Activated CD4-positive, alpha-beta T cell treated with anti-CD3 and anti-CD28 coated beads for 4 hours (primary cell): ENCODE measurements around the gene VDR.
"Not testable (repeated sequence)": the region's sequence is repeated elsewhere in the genome, so short reads cannot be mapped to it uniquely, and the experiment has no call there.

Experiments
- DNase-seq, 2 donors: peaks; one replicate each; pipeline ENCODE4 v3.0.0-alpha.2; 2020

The VDR gene

DNA sequence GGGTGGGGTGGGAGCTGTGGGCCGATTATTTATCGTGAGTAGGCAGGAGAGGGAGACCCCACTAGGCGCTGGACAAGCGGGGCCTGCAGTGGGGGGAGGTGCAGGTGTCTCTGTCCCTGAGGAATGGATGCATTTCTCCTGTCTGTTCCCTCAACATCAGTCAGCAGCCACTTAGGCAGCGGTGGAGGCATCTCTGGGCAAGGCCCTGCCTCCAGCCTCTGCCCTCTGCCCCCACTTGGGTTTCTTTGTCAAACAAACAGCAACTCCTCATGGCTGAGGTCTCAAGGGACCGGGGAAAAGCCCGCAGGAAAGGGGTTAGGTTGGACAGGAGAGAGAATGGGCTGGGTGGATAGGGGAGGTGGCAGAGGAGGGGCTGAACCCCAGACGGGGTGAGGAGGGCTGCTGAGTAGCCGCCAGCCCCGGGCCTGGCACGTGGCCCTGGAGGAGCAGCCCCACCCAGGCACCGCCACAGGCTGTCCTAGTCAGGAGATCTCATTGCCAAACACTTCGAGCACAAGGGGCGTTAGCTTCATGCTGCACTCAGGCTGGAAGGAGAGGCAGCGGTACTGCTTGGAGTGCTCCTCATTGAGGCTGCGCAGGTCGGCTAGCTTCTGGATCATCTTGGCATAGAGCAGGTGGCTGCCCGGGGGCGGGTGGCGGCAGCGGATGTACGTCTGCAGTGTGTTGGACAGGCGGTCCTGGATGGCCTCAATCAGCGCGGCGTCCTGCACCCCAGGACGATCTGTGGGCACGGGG is 60.4 kb downstream of the VDR start:
- DNase-seq: no peak

DNA sequence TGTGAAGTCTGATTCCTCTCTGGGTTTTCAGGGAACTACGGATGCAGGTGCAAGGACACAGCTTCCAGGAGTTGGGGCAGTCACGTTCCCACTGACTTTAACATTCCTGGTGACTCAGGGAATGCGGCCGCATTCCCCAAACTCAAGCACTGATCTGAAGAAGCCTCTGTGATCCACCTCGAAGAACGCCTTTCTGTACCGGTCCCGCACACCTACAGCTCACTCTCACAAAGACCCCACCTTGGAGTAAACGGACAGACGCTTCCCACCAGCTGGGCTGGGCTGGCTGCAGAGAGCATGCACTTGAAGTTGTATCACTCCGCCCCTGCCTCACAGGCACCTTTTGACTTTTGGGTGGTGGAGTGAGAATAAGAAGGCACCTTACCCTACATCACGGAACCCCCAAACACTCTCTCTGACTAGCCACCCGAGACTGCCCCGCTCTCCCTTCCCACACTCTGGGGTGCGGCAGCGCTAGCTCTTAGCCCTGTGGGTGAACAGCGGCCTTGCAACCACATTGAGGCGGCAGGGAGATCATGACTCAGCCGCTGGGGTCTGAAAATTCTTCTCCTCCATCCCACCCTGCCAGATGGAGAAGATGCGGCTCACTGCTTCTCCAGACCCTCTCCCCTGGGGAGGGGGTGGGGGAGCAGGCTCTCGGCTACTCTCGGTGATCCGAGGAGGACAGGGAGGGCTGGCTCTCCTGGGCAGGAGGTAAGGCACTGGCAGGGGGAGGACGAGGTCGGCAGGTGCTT is 61.4 kb downstream of the VDR start:
- no peak for DNase-seq

DNA sequence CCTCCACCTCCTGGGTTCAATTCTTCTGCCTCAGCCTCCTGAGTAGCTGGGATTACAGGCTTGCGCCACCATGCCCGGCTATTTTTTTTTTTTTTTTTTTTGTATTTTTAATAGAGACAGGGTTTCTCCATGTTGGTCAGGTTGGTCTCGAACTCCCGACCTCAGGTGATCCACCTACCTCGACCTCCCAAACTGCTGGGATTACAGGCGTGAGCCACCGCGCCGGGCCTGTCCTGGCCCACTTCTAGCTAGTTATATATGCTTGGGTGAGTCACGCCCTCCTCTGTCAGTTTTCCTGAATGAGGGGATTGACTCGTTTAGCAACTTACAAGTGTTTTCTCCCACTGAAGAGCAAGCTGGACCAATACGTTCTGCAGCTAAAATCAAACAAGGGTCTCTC is 62.3 kb downstream of the VDR start:
- DNase-seq: not testable (repeated sequence)

DNA sequence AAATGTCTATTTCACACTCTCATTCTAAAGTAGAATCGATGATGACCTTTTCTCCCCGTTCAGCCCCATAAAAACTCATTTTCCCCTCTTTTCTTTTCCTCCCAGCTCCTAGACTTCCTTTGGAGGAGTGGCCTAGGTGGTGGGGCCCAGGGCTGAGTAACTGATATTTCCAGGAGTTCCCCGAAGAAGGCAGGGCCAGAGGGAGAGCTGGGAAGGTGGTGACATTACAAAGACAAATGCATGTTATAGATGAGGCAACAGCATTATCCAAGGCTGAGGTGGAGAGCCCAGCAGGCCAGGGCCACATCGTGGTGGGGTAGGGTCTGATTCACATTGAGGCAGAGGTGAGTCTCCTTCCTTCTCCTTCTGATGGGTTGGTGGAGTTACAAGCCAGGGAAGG is 62.9 kb downstream of the VDR start:
- no peak for DNase-seq

DNA sequence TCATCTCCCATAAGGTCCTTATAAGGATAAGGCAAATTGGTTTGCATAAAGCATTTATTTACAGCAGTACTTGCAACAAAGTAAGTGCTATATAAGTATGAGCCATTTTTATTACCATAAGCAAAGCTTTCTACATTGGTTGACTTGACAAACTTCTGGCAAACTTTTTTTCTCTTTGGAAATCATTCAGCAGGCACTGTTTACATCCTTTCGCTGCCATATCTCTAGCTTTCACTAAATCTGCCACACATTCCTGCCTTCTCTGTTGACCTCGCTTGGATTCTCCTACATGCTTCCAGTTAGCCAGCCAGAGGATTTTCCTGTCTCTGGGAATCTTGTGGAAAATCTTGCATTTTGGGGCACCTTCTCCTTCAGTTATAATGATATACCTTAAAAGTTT is 63.3 kb downstream of the VDR start:
- no peak for DNase-seq

DNA sequence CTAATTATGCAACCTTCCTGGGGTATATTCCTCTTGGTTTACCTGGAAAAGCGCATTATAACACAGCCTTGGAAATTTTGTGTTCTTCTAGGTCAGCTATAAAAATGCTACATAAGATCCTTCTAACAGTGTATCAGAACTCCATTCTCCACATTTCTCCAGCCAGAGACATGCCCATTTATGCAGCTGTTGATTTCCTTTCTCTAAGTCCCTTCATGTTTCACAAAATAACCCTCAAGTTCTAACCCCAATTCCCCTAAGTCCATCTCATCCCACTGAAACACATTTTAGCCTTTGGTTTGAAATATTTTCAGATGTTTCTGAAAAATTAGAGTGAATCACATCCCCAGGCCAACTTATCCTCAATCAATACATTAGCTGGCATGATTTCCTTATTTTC is 64.2 kb downstream of the VDR start:
- DNase-seq: no peak

DNA sequence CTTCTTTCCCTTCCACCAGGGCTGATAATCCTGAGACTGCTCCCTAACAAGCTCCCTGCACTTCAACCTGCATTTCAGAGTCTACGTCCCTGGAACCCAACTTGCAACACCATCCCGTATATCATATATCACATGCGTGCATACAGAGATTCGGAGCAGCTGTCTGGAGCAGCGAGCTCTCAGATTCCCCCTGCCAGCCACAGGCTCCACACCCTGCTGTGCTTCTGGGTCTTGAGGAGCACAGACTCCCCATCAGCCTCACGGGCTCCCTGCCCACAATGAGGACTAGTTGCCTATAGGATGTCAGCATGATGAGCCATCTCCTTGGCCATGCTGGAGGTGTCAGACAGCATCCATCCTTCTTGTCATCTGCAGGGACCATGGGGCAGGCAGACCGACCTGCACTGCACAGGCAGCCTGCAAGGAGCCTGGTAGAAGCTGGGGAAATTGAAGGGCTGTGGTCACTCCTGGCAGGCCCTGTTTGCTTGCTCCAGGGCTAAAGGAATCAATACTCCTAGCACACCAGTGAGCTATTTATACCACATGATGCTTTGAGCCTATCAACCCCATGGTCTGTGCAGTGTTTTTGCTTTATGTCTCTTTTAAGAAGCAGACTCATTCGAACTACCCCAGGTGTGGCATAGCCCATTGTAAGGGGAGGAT is 65.4 kb downstream of the VDR start:
- DNase-seq: no peak

DNA sequence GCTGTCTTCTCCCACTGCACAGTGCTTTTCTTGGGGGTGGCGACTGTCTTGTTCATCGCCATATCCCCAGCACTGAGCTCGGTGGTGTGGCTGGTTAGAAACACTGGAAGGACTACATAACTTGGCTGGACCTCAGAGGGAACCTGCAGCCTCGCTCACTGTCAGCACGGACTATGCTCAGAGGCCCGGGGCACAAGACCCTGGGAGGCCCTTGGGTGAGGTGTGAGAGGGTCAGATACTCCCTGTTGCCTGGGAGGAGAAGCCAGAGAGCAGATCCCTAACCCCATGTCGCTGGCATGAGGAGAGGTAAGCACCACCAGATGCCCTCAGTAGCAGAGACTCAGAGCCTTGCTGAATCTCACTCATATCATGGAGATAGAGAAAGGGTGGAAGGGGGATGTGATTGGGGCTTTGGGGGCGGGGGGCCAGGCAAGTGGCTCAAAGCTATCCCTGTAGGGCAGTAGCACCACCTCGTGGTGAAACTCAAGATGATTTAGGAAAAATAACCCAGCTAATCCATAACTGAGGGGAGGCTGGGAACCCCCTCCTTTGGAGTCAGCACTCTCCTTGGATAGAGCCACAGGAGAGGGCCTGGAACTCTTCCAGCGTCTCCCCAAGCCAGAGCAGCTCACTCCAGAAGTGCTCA is 66.4 kb downstream of the VDR start:
- DNase-seq: peak; percentile 41 to 51

DNA sequence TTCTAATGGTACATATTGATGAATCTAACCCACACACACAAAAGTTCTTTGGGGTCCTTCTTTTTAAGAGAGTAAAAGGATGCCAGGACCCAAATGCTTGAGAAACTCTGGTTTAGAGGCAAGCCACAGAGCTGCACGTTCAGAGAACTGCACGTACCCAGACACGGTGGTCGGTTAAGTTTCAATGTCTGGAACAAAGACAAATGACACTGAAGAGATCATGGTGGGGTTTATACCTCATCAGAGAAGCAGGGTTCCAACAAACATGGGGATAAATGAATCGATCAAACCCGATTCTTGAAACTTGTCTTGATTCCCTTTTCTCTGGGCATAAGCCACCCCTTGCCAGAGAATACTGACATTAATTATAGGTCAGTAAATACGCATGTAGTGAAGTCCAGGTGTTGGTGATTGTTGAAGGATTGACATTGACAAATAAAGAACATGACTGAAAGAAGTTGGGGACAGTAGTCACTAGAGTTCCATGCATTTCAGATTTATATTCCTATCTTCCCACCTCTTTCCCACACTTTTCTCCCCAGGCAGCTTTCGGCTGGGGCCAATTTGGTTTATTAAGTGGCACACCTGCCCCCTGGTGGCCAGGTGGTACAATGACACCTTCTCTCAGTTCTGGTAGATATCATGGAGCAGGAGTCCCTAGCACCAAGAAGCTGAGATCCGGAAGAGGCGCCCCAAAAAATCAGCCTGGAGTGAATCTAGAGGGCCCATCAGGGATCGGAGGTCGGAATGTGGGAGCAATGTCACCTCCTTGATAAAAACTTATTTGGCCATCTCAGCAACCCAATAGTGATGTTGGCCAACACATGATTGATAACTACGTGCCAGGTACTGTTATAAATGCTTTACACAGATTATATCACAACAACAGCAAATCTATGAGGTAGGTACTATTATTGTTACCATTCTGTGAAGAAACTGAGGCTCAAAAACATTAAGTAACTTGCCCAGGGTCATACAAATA is 67.3 kb downstream of the VDR start:
- peak; percentile 61 to 65 for DNase-seq

DNA sequence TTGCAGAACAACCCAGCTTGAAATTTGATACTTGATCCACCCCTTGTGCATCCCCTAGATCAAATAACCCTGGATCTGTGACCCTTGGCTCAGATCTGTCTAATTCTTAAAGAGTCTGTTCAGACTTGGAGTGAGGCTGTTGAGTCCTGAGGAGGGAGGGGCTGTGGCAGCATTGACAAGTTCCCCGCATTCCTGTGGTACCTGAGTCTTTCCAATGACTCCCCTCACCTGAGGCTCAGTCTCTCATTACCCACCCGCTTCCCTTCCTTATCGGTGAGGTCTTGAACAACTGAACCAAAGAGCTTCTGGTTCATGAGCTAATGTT is 69.0 kb downstream of the VDR start:
- DNase-seq: no peak

DNA sequence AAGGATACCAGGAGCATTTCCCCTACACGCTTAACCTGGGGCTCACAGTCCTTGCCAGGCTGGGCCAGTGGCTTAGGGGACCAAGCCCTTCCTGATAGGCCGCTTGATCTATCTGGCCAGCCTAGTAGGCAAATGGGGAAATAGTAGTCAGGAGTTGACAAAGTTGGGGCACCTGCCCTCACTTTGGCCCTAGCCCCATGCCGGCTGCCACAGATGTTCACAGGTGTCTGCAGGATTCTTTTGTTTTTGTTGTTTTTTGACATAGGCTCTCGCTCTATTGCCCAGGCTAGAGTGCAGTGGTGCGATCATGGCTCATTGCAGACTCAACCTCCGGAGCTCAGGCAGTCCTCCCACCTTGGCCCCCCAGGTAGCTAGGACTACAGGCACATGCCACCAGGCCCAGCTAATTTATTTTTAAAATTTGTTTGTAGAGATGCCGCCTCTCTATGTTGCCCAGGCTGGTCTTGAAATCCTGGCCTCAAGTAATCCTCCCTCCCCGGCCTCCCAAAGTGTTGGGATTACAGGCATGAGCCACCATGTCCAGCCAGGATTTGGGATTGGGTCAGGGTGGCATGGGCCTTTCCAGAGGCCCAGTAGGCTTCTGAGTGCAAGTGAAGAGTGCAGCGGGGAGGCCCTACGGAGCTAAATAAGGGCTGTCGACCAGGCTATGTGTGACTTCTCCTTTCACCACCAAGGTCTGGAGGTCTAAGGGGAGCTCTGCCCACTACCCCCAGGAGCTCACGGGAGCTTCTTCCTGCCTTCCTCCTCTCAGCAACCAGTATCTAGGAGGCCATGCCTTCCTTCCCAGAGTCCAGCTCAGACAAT is 69.6 kb downstream of the VDR start:
- no peak for DNase-seq

DNA sequence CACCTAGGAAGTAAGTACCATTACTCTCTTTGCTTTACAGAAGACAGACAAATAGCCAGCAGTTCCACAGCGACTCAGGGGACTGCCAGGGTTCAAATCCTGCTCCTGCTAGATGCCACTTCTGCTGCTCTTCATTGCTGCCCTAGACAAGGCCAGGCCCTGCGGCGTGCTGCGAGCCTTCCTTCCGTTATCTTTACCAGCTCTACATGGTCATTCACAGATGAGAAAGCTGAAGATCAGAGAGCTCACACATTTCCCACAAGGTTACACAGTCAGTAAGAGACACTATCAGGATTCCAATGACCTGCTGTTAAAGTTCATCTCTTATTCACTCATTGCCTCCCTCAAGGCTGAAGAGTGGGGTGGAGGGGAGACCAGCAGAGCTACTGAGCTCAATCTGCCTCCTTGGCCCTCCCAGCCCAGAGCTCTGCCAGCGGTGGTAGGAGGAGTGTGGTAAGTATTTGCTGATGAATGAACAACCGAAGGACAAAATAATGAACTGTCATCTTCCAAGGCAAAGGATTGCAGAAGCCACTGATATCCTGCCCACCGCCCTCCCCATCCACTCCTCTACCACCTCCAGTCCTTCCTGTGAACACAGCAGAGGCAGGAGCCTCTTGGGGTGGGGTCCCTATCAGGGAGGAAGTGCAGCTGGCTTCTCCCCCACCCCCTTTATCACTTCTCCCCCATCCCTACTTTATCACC is 70.4 kb downstream of the VDR start:
- DNase-seq: no peak

DNA sequence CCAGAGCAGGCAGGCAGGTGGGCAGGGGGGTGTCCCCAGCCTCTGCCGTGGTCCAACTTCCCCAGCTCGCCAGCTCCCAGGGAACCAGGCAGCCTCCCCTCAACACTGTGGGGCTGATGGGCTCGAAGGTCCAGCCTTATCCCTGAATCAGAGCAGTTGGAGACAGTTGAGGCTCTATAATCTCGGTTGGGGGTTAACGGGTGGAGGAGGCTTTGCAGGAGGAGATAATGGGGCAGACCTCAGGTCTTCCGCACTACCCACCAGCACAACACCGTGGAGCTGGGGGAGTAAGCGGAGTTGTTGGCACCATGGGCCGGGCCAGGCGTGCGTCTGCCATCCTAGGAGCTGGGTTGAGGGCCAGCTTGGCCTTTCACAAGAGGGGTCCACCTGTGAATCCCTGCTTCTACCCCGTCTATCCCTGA is 71.2 kb downstream of the VDR start:
- DNase-seq: no peak

DNA sequence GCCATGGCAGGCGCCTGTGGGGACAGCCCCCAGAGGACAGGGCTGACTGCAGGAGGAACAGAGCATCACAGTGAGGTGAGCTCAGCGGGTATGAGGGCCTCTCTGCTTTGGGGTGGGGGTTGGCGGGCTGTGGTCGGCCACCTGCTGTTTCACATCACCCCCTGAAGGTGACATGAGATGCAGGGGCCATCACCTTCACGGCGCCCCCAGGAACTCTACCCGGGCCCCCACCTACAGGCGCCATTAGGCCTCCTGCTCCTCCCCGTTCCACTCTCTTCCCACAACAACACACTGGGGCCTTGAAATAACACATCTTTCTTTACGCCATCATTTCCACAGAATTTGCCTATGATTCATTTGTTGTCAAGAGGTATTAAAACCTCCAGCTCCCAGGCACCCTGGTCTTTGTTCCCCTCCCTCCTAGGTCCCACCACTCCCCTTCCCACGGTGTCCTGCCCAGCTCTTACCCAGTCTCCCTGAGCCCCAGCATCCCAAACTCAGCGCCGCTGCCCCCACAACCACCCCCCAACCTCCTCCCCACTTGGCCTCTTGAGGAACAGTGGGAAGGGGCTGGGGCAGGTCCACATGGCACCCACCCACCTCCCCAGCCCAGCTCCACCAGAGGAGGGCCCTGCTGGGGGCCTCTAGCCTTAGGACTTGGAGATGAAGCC is 72.4 kb downstream of the VDR start:
- DNase-seq: peak; percentile 40

DNA sequence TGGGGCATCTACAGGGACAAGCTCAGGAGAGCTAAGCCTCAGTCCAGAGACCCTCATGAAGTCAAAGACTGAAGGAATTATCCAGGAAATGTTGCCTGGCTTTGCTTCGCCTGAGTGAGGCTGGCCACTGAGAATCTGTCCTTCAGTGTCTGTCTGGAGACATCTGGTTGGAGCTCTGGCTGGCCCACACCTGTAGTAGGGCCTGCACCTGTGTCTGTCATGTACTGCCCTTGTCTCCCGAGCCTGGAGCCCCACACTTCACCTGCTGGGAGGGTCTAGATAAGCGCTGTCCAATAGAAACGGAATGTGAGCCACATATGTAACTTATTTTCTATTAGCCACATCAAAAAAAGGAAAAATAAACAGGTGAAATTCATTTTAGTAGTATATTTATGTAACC is 75.2 kb downstream of the VDR start:
- DNase-seq: no peak

DNA sequence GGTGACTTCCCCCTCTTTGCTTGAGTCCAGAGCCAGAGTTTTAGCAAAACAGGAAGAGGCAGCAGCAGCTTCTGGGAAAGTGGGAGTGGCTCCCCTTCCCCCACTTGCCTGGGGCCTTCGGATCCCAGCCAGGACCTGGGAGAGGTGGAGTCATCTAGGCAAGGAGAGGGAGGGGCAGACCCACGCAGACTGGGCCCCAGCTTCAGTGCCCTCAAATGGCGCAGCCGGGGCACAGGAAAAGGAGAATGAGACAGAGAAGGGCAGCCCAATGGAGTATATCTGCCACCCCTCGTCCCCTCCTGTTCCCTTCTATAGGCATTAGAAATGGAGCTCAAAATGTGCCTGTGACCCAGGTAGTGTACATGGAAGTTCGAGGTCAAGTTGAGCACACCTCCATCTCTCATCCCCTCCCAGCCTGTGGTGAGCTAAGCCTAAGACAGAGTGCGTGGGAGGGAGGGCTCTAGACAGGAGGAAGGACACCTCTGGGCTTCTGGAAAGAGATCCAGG is 75.8 kb downstream of the VDR start:
- no peak for DNase-seq

DNA sequence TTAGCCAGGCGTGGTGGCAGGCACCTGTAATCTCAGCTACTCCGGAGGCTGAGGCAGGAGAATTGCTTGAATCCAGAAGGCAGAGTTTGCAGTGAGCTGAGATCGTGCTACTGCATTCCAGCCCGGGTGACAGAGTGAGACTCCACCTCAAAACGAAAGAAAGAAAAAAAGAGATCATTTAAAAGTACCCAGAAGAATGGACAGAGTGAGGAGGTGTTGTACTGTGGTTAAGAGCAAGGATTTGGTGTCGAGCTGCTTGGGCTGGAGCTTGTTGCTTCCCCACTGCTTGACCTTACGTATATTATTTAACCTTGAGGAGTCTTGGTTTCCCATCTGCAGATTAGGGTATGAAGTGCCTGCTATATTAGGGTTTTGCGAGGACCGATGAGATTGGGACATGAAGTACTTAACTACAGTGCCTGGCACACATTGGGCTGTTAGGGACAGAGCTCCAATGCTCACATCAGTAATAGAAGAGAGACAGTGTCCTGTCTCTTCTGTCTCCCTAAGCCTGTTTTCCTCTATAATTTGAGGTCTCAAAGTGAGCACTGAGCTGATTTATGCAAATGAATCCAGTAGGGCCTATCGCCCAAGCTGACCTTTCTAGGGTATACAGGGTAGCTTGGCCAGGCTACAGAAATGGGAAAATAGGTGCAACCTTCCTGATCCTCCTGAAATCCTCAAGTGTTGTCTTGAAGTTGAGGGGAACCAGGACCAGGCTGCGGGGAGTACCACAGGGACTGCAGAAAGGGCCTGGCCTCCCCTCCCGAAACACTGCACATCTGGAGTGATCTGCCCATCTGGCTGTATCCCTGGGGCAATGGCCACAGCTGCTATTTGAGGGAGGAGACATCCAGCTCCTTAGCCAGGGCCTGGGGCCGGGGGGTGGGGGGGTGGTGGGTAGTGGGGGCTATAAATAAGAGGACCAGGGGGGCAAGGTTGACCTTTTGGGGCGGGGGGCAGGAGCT is 76.5 kb downstream of the VDR start:
- DNase-seq: no peak

DNA sequence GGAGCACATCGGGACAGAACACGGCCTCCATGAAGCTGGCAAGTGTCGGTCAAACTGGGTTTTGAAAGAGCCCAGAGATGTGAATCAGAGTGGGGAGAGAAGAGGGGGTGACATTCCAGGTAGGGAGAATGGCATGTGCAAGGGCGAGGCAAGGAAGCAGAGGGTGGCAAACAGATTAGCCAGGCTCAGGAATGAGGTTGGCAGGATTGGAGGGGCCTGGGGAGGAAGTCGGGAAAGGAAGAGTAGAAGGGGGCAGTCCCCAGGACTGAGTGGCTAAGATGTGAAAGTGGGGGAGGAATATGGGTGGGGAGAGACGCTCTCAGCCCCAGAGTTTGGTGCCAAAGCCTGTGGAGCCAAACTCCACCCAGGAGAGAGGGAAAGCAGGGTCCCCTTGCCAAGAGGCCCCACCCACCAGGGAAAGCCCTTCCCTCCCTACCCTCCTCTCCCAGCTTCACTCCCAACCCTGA is 79.6 kb downstream of the VDR start:
- DNase-seq: no peak

DNA sequence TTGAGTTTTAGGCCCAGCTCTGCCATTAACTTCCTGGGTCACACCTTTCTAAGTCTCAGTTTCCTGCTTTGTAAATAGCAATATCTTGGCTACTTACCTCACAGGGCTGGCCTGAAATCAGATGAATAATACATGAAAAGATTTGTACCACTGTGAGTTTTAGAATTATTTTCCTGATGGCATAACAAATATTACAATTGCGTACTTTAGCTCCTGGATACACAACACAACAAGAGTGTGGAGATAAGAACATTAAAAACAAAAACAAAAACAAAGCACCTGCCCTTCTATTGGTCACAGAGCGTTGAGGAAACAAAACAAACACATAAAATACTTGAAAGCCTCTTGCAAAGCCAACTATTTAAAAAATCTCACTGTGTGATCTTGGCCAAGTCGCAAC is 80.2 kb downstream of the VDR start:
- DNase-seq: no peak
